Lower leg skin (tissue), 3 donors: ENCODE data around the gene SMAD9.

ENCODE experiments used
- POLR2A ChIP-seq, 2 donors: fragments of 450-650 bp; IDR thresholded peaks; one replicate each; pipeline ENCODE4 v1.6.1; 2016 to 2017; ENCODE audit warnings: antibody characterized with exemption in 2 of 2, mild to moderate bottlenecking in 1 of 2, moderate library complexity in 1 of 2
- TF ChIP-seq, protein P1 (sequence below), 3 donors: fragments of 450-650 bp; IDR thresholded peaks; one replicate each; pipeline ENCODE4 v1.5.1; 2016; ENCODE audit warnings: antibody characterized with exemption in 3 of 3, mild to moderate bottlenecking in 3 of 3, moderate library complexity in 2 of 3

DNA sequence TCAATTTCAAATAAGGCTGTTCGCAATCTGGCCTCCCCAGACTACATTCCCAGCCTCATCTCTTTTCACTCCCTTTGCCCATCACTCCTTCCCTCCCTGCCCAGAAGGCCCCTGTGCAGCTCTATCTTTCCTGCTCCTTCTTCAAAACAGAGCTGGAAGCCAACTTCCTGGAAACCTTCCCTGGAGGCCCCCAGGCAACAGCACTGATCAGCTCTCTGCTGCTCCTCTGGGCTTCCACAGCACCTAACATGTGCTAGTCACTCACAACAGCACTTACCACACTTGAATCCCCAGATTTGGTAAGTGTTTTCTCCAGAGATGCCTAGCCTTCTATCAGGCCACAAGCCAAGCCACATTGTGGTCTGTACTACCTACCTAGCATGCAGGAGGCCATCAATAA lies 9.5 kb downstream of the SMAD9 start:
- TF ChIP-seq POLR2A (IDR thresholded peaks at IDR 0.05): no peak
- TF ChIP-seq, protein P1, sequence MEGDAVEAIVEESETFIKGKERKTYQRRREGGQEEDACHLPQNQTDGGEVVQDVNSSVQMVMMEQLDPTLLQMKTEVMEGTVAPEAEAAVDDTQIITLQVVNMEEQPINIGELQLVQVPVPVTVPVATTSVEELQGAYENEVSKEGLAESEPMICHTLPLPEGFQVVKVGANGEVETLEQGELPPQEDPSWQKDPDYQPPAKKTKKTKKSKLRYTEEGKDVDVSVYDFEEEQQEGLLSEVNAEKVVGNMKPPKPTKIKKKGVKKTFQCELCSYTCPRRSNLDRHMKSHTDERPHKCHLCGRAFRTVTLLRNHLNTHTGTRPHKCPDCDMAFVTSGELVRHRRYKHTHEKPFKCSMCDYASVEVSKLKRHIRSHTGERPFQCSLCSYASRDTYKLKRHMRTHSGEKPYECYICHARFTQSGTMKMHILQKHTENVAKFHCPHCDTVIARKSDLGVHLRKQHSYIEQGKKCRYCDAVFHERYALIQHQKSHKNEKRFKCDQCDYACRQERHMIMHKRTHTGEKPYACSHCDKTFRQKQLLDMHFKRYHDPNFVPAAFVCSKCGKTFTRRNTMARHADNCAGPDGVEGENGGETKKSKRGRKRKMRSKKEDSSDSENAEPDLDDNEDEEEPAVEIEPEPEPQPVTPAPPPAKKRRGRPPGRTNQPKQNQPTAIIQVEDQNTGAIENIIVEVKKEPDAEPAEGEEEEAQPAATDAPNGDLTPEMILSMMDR (IDR thresholded peaks at IDR 0.05): no peak
